Measurements from ENCODE around the gene PTGER4.

PTGER4 gene

DNA sequence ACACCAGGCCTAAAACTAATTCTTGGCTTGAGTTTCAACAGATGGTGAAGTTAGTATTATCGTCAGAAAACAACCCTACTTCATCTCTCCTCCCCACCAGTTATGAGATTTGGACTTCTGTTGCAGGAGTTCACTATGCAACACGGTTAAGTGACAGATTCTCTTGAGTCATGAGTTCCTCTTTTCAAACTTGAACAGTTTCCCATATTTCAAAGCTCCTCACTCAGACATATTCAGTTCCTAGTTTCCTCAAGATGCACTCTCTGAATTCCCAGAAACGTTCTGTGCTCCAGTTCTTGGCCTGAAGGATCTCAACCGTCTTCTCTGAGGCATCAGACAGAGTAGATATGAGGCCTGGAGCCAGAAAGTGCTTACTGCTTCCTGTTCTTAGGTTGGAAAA, 7.3 kb upstream of the PTGER4 start:
- Histone ChIP-seq H3K4me2 (ENCODE audit: insufficient read depth, low read length) (no peak overlapping the region), H3K36me3 (ENCODE audit: insufficient read depth, low read length) (no peaks in the 10 kb centered on the region), H4K20me1 (ENCODE audit: insufficient read depth, low read length) (no peaks in the 10 kb centered on the region), H3K27me3 (ENCODE audit: insufficient read depth, low read length, poor library complexity) (no peaks in the 10 kb centered on the region), H3K27ac (ENCODE audit: low read length) (peak overlapping the region; percentile 52), H3K9ac (ENCODE audit: low read depth, low read length) (no peak overlapping the region), H3K79me2 (ENCODE audit: insufficient read depth, low read length) (peaks cover 28% of the 10 kb centered on the region), H3K9me3 (ENCODE audit: insufficient read depth, low read length, severe bottlenecking) (no peaks in the 10 kb centered on the region), H3K4me3 (ENCODE audit: low read depth in 1 of 2, low read length in 2 of 2) (no peak overlapping the region), H2AFZ (ENCODE audit: low read depth, low read length) (no peak overlapping the region; the same call in 1 of the 2 replicates), H3K4me1 (ENCODE audit: insufficient read depth, low read length) (peaks cover 75% of the 10 kb centered on the region)
- no peak for ATAC-seq (ENCODE audit: insufficient read depth, low read depth)
- TF ChIP-seq EZH2 (IDR thresholded peaks at IDR 0.05; ENCODE audit: borderline replicate concordance, low read depth, low read length, severe bottlenecking): no peak
- TF ChIP-seq, protein P1, sequence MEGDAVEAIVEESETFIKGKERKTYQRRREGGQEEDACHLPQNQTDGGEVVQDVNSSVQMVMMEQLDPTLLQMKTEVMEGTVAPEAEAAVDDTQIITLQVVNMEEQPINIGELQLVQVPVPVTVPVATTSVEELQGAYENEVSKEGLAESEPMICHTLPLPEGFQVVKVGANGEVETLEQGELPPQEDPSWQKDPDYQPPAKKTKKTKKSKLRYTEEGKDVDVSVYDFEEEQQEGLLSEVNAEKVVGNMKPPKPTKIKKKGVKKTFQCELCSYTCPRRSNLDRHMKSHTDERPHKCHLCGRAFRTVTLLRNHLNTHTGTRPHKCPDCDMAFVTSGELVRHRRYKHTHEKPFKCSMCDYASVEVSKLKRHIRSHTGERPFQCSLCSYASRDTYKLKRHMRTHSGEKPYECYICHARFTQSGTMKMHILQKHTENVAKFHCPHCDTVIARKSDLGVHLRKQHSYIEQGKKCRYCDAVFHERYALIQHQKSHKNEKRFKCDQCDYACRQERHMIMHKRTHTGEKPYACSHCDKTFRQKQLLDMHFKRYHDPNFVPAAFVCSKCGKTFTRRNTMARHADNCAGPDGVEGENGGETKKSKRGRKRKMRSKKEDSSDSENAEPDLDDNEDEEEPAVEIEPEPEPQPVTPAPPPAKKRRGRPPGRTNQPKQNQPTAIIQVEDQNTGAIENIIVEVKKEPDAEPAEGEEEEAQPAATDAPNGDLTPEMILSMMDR (IDR thresholded peaks at IDR 0.05; ENCODE audit: borderline replicate concordance, extremely low read depth, low read length, poor library complexity, severe bottlenecking): no peak
- DNase-seq: no peak

DNA sequence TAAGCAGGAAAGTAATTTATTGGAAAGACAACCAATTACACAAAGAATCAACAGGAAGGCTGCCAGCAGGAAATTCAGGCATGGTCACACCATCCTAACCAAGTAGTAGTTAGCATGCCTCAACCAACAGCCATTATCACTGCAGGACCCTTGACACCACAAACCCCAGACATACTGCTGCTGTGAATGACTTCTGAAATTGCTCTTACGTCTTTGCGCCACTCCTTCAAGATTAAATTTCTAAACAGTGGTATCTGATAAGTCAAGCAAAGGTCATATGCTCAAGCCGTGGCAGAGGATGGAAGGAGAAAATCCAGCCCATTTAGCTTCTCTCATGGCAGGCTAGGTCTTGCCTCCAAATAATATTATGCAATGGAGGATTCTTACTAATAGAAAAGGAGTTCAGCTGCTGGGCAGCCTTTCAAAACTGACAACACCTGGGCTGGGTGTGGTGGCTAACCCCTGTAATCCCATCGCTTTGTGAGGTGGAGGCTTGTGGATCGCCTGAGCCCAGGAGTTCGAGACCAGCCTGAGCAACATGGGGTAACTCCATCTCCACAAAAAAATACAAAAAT, 5.0 kb upstream of the PTGER4 start:
- Histone ChIP-seq H3K9ac (ENCODE audit: low read depth, low read length) (no peak overlapping the region), H3K79me2 (ENCODE audit: insufficient read depth, low read length) (peaks cover 47% of the 10 kb centered on the region), H3K27ac (ENCODE audit: low read length) (peak overlapping the region; percentile 97), H3K9me3 (ENCODE audit: insufficient read depth, low read length, severe bottlenecking) (no peaks in the 10 kb centered on the region), H4K20me1 (ENCODE audit: insufficient read depth, low read length) (no peaks in the 10 kb centered on the region), H3K27me3 (ENCODE audit: insufficient read depth, low read length, poor library complexity) (no peaks in the 10 kb centered on the region), H2AFZ (ENCODE audit: low read depth, low read length) (no peak overlapping the region), H3K4me3 (ENCODE audit: low read depth in 1 of 2, low read length in 2 of 2) (no peak overlapping the region), H3K4me1 (ENCODE audit: insufficient read depth, low read length) (peaks cover 67% of the 10 kb centered on the region), H3K36me3 (ENCODE audit: insufficient read depth, low read length) (no peaks in the 10 kb centered on the region), H3K4me2 (ENCODE audit: insufficient read depth, low read length) (no peak overlapping the region)
- ATAC-seq (ENCODE audit: insufficient read depth, low read depth) (no peak), DNase-seq (no peak)
- TF ChIP-seq, protein P1 (IDR thresholded peaks at IDR 0.05; ENCODE audit: borderline replicate concordance, extremely low read depth, low read length, poor library complexity, severe bottlenecking): no peak
- TF ChIP-seq EZH2 (IDR thresholded peaks at IDR 0.05; ENCODE audit: borderline replicate concordance, low read depth, low read length, severe bottlenecking): no peak

DNA sequence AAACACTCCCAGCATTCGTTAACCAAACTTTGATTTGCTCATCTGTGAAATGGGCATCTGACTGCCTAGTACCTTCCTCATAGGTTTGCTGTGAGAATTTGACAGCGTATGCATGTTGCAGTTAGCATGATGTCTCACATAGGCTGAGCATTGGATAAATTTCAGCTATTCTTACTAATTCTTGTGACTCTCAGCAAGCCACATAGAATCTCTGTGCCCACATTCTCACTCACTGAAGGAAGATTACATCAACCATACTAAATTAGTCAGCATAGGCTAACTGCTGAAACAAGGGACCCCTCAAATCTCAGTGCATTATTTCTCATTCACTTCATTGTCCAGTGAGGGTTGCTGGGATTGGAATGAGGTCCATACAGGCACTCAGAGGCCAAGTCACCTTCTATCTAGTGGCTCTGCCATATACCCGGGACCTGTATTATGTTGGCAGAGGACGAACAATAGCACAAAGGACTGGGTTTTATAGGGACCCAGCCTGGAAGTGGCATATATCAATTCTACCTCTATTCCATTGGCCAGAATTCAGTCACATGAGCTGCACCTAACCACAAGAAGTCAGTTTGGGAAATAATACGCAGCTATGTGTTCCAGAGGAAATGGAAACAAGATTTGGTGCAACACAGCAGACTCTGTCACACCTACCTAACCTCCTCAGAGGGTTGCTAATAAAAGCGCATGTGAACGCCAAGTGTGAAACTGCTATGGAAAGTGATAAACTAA, 4.2 kb upstream of the PTGER4 start:
- Histone ChIP-seq H3K4me2 (ENCODE audit: insufficient read depth, low read length) (peak overlapping the region; percentile 25), H3K27me3 (ENCODE audit: insufficient read depth, low read length, poor library complexity) (no peaks in the 10 kb centered on the region), H2AFZ (ENCODE audit: low read depth, low read length) (no peak overlapping the region), H3K27ac (ENCODE audit: low read length) (peak overlapping the region; percentile 97), H4K20me1 (ENCODE audit: insufficient read depth, low read length) (peaks cover 8% of the 10 kb centered on the region), H3K4me1 (ENCODE audit: insufficient read depth, low read length) (peaks cover 59% of the 10 kb centered on the region), H3K36me3 (ENCODE audit: insufficient read depth, low read length) (peaks cover 4% of the 10 kb centered on the region; the same call in 1 of the 2 replicates), H3K4me3 (ENCODE audit: low read depth in 1 of 2, low read length in 2 of 2) (0 out of 4 replicates have a peak overlapping the region, but pooled peaks of 1 of the 2 experiments have one; percentile 1), H3K9me3 (ENCODE audit: insufficient read depth, low read length, severe bottlenecking) (no peaks in the 10 kb centered on the region), H3K79me2 (ENCODE audit: insufficient read depth, low read length) (peaks cover 55% of the 10 kb centered on the region), H3K9ac (ENCODE audit: low read depth, low read length) (peak overlapping the region; percentile 81; the same call in 1 of the 2 replicates)
- DNase-seq (peak; percentile 44), ATAC-seq (ENCODE audit: insufficient read depth, low read depth) (no peak)
- TF ChIP-seq, protein P1 (IDR thresholded peaks at IDR 0.05; ENCODE audit: borderline replicate concordance, extremely low read depth, low read length, poor library complexity, severe bottlenecking): no peak
- TF ChIP-seq EZH2 (IDR thresholded peaks at IDR 0.05; ENCODE audit: borderline replicate concordance, low read depth, low read length, severe bottlenecking): no peak
